Small intestine (tissue), 7 donors: Measurements from ENCODE around the gene AFF3. TPM values are rescaled to one million over a fixed set of nuclear protein-coding genes. Genes with fewer than 3 reads are reported as not detected.
A peak's percentile ranks its signal among the peaks of the same experiment; 100 is the strongest.
"Not testable (repeated sequence)": the region's sequence is repeated elsewhere in the genome, so short reads cannot be mapped to it uniquely, and the experiment has no call there.

ENCODE experiments used
- DNase-seq, 2 donors: peaks; one replicate each; pipeline versions ENCODE4 v3.0.0 to v3.0.0-alpha.2; 2013
- FAIRE-seq: peaks from 2 replicates; lab custom pipeline; 2012; peaks lifted over from hg19 to GRCh38; lab: Jason Lieb, UNC
- H3K27ac ChIP-seq, 3 donors: one replicate each; pipeline ENCODE4 v1.5.1; 2013; ENCODE audit warnings: low read length in 2 of 3, mild to moderate bottlenecking in 2 of 3, control low read depth in 1 of 3, inconsistent platforms in 1 of 3, low read depth in 1 of 3, moderate library complexity in 1 of 3
- H3K27me3 ChIP-seq, 3 donors: one replicate each; pipeline ENCODE4 v1.6.1; 2013; ENCODE audit warnings: low read length in 3 of 3, inconsistent platforms in 1 of 3; ENCODE audit not compliant: control insufficient read depth in 3 of 3, insufficient read depth in 3 of 3
- H3K36me3 ChIP-seq, 3 donors: one replicate each; pipeline ENCODE4 v1.6.1; 2013; ENCODE audit warnings: low read length in 3 of 3, inconsistent platforms in 1 of 3, low read depth in 1 of 3, mild to moderate bottlenecking in 1 of 3, moderate library complexity in 1 of 3; ENCODE audit not compliant: control insufficient read depth in 3 of 3, insufficient read depth in 2 of 3
- H3K4me1 ChIP-seq, 3 donors: one replicate each; pipeline ENCODE4 v1.6.1; 2013; ENCODE audit warnings: low read length in 2 of 3, inconsistent platforms in 1 of 3, low read depth in 1 of 3, mild to moderate bottlenecking in 1 of 3, moderate library complexity in 1 of 3; ENCODE audit not compliant: control insufficient read depth in 3 of 3, insufficient read depth in 2 of 3
- H3K4me3 ChIP-seq, 3 donors: one replicate each; pipeline ENCODE4 v1.5.1; 2013; ENCODE audit warnings: low read length in 3 of 3, control low read depth in 1 of 3, inconsistent platforms in 1 of 3, low read depth in 1 of 3, mild to moderate bottlenecking in 1 of 3, moderate library complexity in 1 of 3
- H3K9me3 ChIP-seq, 2 donors: one replicate each; pipeline ENCODE4 v1.6.1; 2013; ENCODE audit warnings: low read depth in 1 of 2, low read length in 1 of 2; ENCODE audit not compliant: control insufficient read depth in 2 of 2, insufficient read depth in 1 of 2
- WGBS, 3 donors: extraction: QIAGEN DNeasy Blood & Tissue Kit; methylation state at CpG; one replicate each; pipeline ENCODE4 v1.1.7; 2013; 5-methylcytosine and 5-hydroxymethylcytosine counted together
- polyA plus RNA-seq, 4 donors: library from polyadenylated mRNA; stranded (reverse) in 3 of 4; unstranded in 1 of 4; fragments of 200-250 nt in 3 of 4; fragments of 120-200 nt in 1 of 4; gene quantifications; one replicate each; pipeline versions ENCODE4 v1.2.1 to v1.2.3, GENCODE V29; 2013
- donor health status: healthy with polysubstance abuse.
- donor health status: control.
- donor health status: control.
- donor health status: Bipolar disorder and iron deficiency.
- donor health status: healthy.

The AFF3 gene
- polyA plus RNA-seq, 4 donors = 0.27 to 3.2 (median 0.92) TPM; not detected in 1

DNA sequence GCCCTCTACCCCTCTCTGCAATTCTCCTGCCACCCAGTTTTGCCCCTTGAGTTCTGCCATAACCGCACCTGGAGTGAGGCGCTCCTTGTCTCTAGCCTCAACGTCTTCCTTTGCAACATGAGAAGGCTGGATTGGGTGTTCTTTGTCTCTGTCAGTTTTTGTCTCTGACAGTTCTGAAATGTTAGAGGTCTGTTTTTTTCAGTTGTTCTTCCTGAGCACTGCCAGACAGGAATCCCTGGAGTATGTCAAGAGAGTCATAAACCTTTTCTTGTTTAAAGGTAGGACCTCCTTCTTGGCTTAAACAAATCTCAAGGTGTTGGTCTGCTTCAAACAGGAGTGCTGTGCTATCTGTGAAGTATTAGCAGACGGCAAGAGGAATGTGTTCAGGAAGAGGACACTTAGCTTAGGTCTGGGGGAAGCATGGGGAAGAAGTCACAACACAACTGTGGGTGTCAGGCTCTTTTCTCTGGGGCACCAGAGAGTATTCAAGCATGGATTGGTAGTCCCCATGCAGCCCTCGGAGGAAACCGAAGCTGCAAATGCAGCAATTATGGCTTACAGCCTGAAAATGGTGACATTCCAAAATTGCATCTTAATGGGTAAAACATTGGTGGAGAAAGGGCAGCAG, 32.3 kb downstream of the AFF3 start:
- Histone ChIP-seq H3K4me3 (no peak overlapping the region), H3K9me3 (no peaks in the 10 kb centered on the region), H3K36me3 (no peaks in the 10 kb centered on the region), H3K27ac (no peak overlapping the region), H3K27me3 (peaks cover 0 to 39% (median 18%) of the 10 kb centered on the region in 3 donors), H3K4me1 (peaks cover 0 to 6% (median 0%) of the 10 kb centered on the region in 3 donors)
- DNase-seq = no peak
- WGBS, 3 donors = 78 to 85% (median 82%) methylated on average over 6 of the region's 6 CpGs
- FAIRE-seq = no peak

- not testable (repeated sequence) for H3K4me1 ChIP-seq, FAIRE-seq, H3K27ac ChIP-seq, H3K4me3 ChIP-seq, H3K36me3 ChIP-seq, H3K9me3 ChIP-seq, DNase-seq
- 64 to 75% (median 72%) methylated on average over 2 to 3 of the region's 3 CpGs for WGBS, 3 donors
- peaks cover 0 to 41% (median 18%) of the 10 kb centered on the region in 3 donors for H3K27me3 ChIP-seq
Observed at GRCh38 chr2:100108648-100109020, 33.8 kb downstream of the AFF3 start.

GRCh38 chr2:100107906-100108647, 34.3 kb downstream of the AFF3 start:
- Histone ChIP-seq H3K4me3 (no peak overlapping the region), H3K9me3 (no peaks in the 10 kb centered on the region), H3K27me3 (peaks cover 0 to 44% (median 18%) of the 10 kb centered on the region in 3 donors), H3K4me1 (peaks cover 0 to 6% (median 0%) of the 10 kb centered on the region in 3 donors), H3K36me3 (no peaks in the 10 kb centered on the region), H3K27ac (no peak overlapping the region)
- FAIRE-seq (no peak), DNase-seq (no peak)
- WGBS, 3 donors = 79 to 89% (median 80%) methylated on average over 6 of the region's 6 CpGs

DNA sequence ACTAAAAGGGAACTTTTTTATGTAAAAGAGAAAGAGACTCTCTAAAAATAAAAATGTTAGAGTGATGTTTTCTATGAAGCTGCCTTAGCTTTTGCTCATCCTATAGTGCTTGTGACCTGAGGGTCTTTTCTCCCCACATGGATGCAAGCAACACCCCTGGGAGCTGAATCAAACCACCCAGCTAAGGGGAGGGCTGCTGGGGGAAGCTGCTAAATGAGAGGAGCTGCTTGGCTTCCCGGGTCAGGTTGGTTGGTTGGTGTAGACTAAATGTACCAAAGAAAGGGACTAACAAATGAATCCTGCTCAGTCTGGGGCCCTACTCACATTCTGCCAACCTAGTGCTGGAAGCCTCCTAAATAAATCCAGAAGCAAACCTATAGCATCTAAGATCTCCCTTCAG, 35.0 kb downstream of the AFF3 start:
- no peak overlapping the region for H3K4me3 ChIP-seq
- peaks cover 0 to 44% (median 18%) of the 10 kb centered on the region in 3 donors for H3K27me3 ChIP-seq
- H3K27ac ChIP-seq = no peak overlapping the region
- 76 to 86% (median 85%) methylated on average over 1 of the region's 1 CpG for WGBS, 3 donors
- DNase-seq = no peak
- H3K9me3 ChIP-seq = no peaks in the 10 kb centered on the region
- peaks cover 0 to 6% (median 0%) of the 10 kb centered on the region in 3 donors for H3K4me1 ChIP-seq
- H3K36me3 ChIP-seq = no peaks in the 10 kb centered on the region
- no peak for FAIRE-seq

- Histone ChIP-seq H3K9me3 (no peaks in the 10 kb centered on the region), H3K36me3 (no peaks in the 10 kb centered on the region), H3K4me1 (peaks cover 0 to 6% (median 0%) of the 10 kb centered on the region in 3 donors), H3K27ac (no peak overlapping the region), H3K27me3 (peaks cover 0 to 44% (median 15%) of the 10 kb centered on the region in 3 donors), H3K4me3 (no peak overlapping the region)
- no peak for FAIRE-seq
- WGBS, 3 donors = 74 to 81% (median 81%) methylated on average over 9 of the region's 9 CpGs
- peak in 1 of 2 donors; percentile 11 for DNase-seq
Observed at GRCh38 chr2:100106460-100106859, 35.9 kb downstream of the AFF3 start.

DNA sequence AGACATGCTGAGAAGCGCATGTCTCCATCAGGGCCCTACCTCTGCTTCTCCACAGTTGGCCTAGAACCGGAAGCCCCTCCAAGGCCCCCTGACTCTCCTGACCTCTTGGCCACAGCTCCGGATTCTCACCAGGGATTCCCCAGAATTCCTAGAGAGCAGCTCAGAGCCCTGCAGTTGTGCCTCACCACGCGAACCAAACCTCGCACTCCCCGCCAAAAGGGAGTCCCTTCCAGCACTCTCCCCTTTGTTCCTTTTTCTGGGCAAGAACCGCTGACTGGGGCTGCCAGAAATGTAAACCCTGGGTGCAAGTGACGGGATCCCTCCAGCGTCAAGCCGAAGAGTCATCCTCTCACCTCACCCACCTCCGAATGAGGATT, 36.7 kb downstream of the AFF3 start:
- peaks cover 0 to 6% (median 0%) of the 10 kb centered on the region in 3 donors for H3K4me1 ChIP-seq
- peak overlapping the region in 1 of 3 donors; percentile 41 for H3K4me3 ChIP-seq
- H3K27me3 ChIP-seq = peaks cover 0 to 39% (median 15%) of the 10 kb centered on the region in 3 donors
- FAIRE-seq = no peak
- no peaks in the 10 kb centered on the region for H3K9me3 ChIP-seq
- peak overlapping the region in 1 of 3 donors; percentile 27 for H3K27ac ChIP-seq
- WGBS, 3 donors = 50 to 63% (median 55%) methylated on average over 12 of the region's 12 CpGs
- H3K36me3 ChIP-seq = no peaks in the 10 kb centered on the region
- no peak for DNase-seq

DNA sequence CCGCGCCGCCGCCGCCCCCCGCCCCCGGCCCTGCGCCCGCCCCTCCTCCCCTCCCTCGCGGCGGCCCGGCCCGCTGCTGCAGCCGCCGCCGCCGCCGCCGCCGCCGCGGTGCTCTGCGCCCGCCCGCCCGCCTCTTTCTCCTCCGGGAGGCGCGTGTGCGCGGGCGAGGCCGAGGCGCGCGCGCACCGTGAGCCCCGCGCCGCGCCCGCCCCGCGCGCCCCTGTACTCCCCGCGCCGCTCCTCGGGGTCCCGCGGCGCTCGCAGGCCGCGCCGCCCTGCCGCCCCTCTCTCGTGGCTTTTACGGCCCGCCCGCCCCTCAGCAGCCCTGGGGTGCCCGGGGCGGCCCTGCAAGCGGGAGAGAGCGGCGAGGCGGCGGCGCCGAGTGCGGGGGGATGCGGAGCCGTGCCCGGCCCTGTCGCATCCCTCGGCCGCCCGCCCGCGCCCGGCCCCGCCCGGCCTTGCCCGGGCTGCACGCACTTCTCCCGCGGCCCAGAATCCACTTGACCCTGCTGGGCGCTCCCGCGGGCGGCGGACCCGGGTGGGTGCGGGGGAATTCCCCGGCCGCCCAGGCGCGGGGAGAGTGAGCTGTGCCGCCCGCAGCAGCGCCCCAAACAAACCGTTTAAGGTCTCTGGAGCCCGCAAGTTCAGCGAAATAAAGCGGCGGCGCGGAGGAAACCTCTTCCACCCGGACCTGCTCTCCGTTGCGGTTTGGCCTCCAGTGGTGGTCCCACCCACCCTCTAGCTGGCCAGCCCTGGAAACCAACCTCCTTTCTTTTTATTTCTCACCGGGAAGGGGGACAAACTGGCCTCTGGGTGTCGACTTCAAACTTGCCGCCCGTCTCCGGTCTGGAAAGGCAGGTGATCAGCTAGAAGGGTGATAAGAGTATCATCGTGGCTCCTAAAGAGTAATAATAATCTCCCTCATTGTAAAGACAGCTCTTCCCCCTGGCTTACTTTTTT, 37.4 kb downstream of the AFF3 start:
- peak in 1 of 2 donors; percentile 48 for DNase-seq

DNA sequence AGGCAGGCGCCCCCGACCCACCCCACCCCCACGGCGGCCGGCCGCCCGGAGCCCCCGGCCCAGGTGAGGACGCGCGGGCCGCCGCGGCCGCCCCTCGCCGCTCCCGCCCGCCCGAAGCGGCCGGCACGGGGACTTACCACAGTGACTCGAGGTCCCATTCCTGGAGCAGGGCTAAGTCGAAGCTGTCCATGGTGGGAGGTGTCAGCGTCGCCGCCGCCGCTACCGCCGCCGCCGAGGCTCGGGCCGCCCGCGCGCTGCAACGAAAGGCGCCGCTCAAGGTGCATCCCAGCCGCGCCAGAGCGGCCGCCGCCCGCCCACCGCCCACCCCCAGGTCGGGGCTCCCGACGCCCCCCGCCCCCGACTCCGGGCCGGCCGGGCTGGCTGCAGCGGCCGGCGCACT, 38.1 kb downstream of the AFF3 start:
- H3K27ac ChIP-seq, FAIRE-seq: not testable (repeated sequence)

More for the DNA sequence above, 37.4 kb downstream of the AFF3 start:
- Histone ChIP-seq H3K4me3 (peak overlapping the region; percentile 23 to 41 (median 41)), H3K27me3 (peaks cover 0 to 34% (median 14%) of the 10 kb centered on the region in 3 donors), H3K4me1 (peaks cover 0 to 6% (median 0%) of the 10 kb centered on the region in 3 donors), H3K27ac (peak overlapping the region in 1 of 3 donors; percentile 34), H3K36me3 (no peaks in the 10 kb centered on the region), H3K9me3 (no peaks in the 10 kb centered on the region)
- 1 to 3% (median 2%) methylated on average over 11 to 119 of the region's 119 CpGs for WGBS, 3 donors
- FAIRE-seq = no peak

More for the DNA sequence above, 38.1 kb downstream of the AFF3 start:
- H3K4me1 ChIP-seq, H3K36me3 ChIP-seq, H3K9me3 ChIP-seq: not testable (repeated sequence)
- DNase-seq = peak in 1 of 2 donors; percentile 26
- 0 to 1% (median 0%) methylated on average over 11 to 38 of the region's 60 CpGs for WGBS, 3 donors
- H3K4me3 ChIP-seq = peak overlapping the region in 1 of 3 donors; percentile 41
- H3K27me3 ChIP-seq = peaks cover 0 to 34% (median 14%) of the 10 kb centered on the region in 3 donors
